K562 (cell line): ENCODE results near the gene FBXL12. TPM values are rescaled to one million over a fixed set of nuclear protein-coding genes. Genes with fewer than 3 reads are reported as not detected.
A peak's percentile ranks its signal among the peaks of the same experiment; 100 is the strongest.

Source experiments
- ATF3 ChIP-seq, 2 experiments: fragments of 450-650 bp in 1 of 2; sonication (generic) in 1 of 2; formaldehyde crosslinking in 1 of 2; IDR thresholded peaks in 1 of 2; conservative IDR thresholded peaks in 1 of 2; 2 replicates each; pipeline versions ENCODE4 v1.6.1 to v1.8.1; 2016 to 2023; ENCODE audit warnings: mild to moderate bottlenecking in 2 of 2, moderate library complexity in 2 of 2, inconsistent platforms in 1 of 2, missing genetic modification reagents in 1 of 2
- BDP1 ChIP-seq: IDR thresholded peaks from 3 replicates; pipeline ENCODE4 v1.6.1; 2011; ENCODE audit not compliant: insufficient read length, insufficient read depth
- CBX8 ChIP-seq: fragments of 200-600 bp; sonication (generic); IDR thresholded peaks from 2 replicates; pipeline ENCODE4 v1.6.1; 2012; ENCODE audit warnings: borderline replicate concordance, mixed run types, low read depth, mild to moderate bottlenecking, moderate library complexity, mixed read lengths, low read length, control low read depth, inconsistent platforms; ENCODE audit not compliant: poor library complexity, severe bottlenecking; ENCODE audit errors: extremely low read depth
- FOXA1 ChIP-seq: fragments of 450-650 bp; IDR thresholded peaks from 2 replicates; pipeline ENCODE4 v1.6.1; 2016; ENCODE audit warnings: mild to moderate bottlenecking, borderline replicate concordance
- JUN ChIP-seq, 2 experiments: sonication (generic) in 1 of 2; formaldehyde crosslinking in 1 of 2; IDR thresholded peaks; 2 replicates each; pipeline versions ENCODE4 v1.6.1 to v1.8.0; 2012 to 2022; ENCODE audit warnings: borderline replicate concordance in 2 of 2, mild to moderate bottlenecking in 2 of 2, improper control_type of control experiment in 1 of 2, low read depth in 1 of 2, low read length in 1 of 2, missing genetic modification reagents in 1 of 2
- PBX2 ChIP-seq, 2 experiments: IDR thresholded peaks in 1 of 2; conservative IDR thresholded peaks in 1 of 2; 2 replicates each; pipeline ENCODE4 v1.6.1; 2016; ENCODE audit warnings: low read depth in 2 of 2, mild to moderate bottlenecking in 1 of 2, missing compliant biosample characterization in 1 of 2, missing genetic modification characterization in 1 of 2, moderate library complexity in 1 of 2
- PCBP1 ChIP-seq: fragments of 200-400 bp; formaldehyde crosslinking; IDR thresholded peaks from 2 replicates; pipeline ENCODE4 v1.6.1; 2018; ENCODE audit warnings: mild to moderate bottlenecking, low read depth, low read length; ENCODE audit not compliant: poor library complexity, severe bottlenecking
- PPARD ChIP-seq: fragments of 250-450 bp; sonication (Bioruptor Pico); IDR thresholded peaks from 2 replicates; pipeline ENCODE4 v1.8.0; 2022; ENCODE audit warnings: inconsistent platforms, mild to moderate bottlenecking, moderate library complexity
- RERE ChIP-seq: sonication (generic); formaldehyde crosslinking; IDR thresholded peaks from 2 replicates; pipeline ENCODE4 v1.8.0; 2023; ENCODE audit warnings: missing genetic modification reagents, mild to moderate bottlenecking, borderline replicate concordance
- RHOXF2B ChIP-seq: fragments of 250-450 bp; sonication (Bioruptor Pico); conservative IDR thresholded peaks from 2 replicates; pipeline ENCODE4 v1.5.1; 2021
- SFPQ ChIP-seq: fragments of 200-400 bp; formaldehyde crosslinking; IDR thresholded peaks from 2 replicates; pipeline ENCODE4 v1.6.1; 2017; ENCODE audit warnings: mild to moderate bottlenecking, low read depth, low read length, moderate library complexity
- SOX6 ChIP-seq: fragments of 450-650 bp; IDR thresholded peaks from 2 replicates; pipeline ENCODE4 v1.6.1; 2014; ENCODE audit warnings: mild to moderate bottlenecking
- TRIM28 ChIP-seq: fragments of 450-650 bp; IDR thresholded peaks from 2 replicates; pipeline ENCODE4 v1.6.1; 2017
- polyA plus RNA-seq, 8 experiments: library from polyadenylated mRNA; depleted of rRNA in 4 of 8; stranded (reverse) in 5 of 8; unstranded in 3 of 8; fragments of >200 nt; fragmentation: Nextera tagmentation in 2 of 8; fragmentation: Illumina TruSeq in 1 of 8; extraction: Ambion mirVana in 2 of 8; extraction: Trizol in 1 of 8; gene quantifications; 2 replicates each; pipeline versions ENCODE4 v1.2.1 to v1.2.3, GENCODE V29; 2011 to 2014; ENCODE audit warnings: inconsistent platforms in 1 of 8, missing spikeins in 1 of 8
- total RNA-seq, 7 experiments: library from RNA; depleted of rRNA in 6 of 7; stranded (reverse); fragments of >200 nt in 6 of 7; fragmentation: Illumina TruSeq in 2 of 7; extraction: Trizol in 2 of 7; gene quantifications; 2 replicates each; pipeline versions ENCODE4 v1.2.1 to v1.2.3, GENCODE V29; 2011 to 2021; ENCODE audit warnings: low replicate concordance in 1 of 7

The FBXL12 gene
- total and polyA plus RNA-seq, 9 of the 15 experiments (the other 6 are each of a cell fraction or from before 2014, with no cell fraction given) = 2.7 to 40.5 (median 26.5) TPM

GRCh38 chr19:9834726-9835506, 16.0 kb upstream of the FBXL12 start, which contains the start of gene PIN1 (continued):
- TF ChIP-seq CBX8 (no peak), PBX2 (CRISPR knock-in tag; IDR thresholded peaks at IDR 0.05; ENCODE audit: low read depth) (no peak), PBX2 (tag; conservative IDR thresholded peaks at IDR 0.05; ENCODE audit: low read depth) (no peak), TRIM28 (no peak), FOXA1 (no peak), BDP1 (no peak), PCBP1 (peak; percentile 59), SFPQ (no peak), PPARD (CRISPR knock-in tag) (no peak), JUN (IDR thresholded peaks at IDR 0.05; ENCODE audit: borderline replicate concordance, low read depth, low read length) (no peak), JUN (CRISPR knock-in tag; IDR thresholded peaks at IDR 0.05; ENCODE audit: borderline replicate concordance) (0 out of 2 replicates have a peak, but pooled peaks have one; percentile 80), RERE (CRISPR knock-in tag) (no peak), ATF3 (IDR thresholded peaks at IDR 0.05) (no peak), ATF3 (CRISPR knock-in tag; conservative IDR thresholded peaks at IDR 0.05) (no peak), SOX6 (no peak), RHOXF2B (CRISPR knock-in tag) (no peak)
